GM18907 (cell line): ENCODE results near the gene RER1.
"Not testable (repeated sequence)": the region's sequence is repeated elsewhere in the genome, so short reads cannot be mapped to it uniquely, and the experiment has no call there.

Source experiments
- ATAC-seq: cut with Tn5 transposase; IDR thresholded peaks from one replicate; pipeline ENCODE4 v1.9.1; 2021; ENCODE audit warnings: mild to moderate bottlenecking, moderate library complexity; ENCODE audit not compliant: unreplicated experiment

The RER1 gene

DNA sequence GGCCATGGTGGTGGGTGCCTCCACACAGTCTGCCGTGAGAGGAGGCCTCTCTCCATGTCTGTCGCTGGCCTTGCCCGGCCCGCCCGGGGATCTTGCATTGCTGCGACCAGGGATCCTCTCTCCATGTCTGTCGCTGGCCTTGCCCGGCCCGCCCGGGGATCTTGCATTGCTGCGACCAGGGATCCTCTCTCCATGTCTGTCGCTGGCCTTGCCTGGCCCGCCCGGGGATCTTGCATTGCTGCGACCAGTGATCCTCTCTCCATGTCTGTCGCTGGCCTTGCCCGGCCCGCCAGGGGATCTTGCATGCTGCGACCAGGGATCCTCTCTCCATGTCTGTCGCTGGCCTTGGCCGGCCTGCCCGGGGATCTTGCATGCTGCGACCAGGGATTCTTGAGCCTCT is 48.7 kb downstream of the RER1 start:
- not testable (repeated sequence) for ATAC-seq

DNA sequence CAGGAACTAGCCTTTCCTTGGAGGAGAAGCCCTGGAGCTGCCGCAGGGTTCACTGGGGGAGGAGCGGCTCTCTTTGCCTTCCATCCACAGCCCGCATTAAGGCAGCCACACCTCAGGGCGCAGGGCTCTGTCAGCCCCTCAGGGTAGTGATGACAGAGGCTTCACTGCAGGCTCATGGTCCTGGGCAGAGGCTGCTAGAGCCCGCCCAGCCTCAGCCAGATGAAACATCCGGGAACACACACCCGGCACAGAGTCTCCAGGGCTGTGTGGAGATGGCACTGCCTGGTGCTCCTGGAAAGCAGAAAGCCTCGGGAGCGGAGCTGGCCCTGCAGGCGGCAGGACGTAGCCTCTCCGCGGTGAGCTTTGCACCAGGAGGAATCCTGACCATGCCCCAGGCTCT is 50.1 kb downstream of the RER1 start:
- ATAC-seq, result no peak

DNA sequence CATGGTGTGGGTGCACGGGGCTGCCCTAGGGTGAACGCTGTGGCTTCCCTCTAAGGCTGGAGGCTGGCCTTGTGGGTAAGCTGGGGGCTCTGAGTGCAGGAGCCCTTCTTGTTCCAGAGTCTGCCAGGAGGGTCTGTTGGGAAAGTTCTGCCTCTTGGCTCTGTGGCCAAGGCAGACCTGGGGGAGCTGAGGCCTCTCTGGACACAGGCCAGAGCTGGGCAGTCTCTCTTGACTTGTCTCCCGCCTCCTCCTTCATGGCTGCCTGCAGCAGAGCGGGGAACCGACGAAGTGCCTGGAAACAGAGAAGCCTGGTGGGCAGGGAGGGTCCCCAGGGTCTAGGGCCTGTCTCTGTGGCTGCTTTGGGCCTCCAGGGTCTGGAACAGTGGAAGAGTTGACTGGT is 51.0 kb downstream of the RER1 start:
- ATAC-seq, result no peak

DNA sequence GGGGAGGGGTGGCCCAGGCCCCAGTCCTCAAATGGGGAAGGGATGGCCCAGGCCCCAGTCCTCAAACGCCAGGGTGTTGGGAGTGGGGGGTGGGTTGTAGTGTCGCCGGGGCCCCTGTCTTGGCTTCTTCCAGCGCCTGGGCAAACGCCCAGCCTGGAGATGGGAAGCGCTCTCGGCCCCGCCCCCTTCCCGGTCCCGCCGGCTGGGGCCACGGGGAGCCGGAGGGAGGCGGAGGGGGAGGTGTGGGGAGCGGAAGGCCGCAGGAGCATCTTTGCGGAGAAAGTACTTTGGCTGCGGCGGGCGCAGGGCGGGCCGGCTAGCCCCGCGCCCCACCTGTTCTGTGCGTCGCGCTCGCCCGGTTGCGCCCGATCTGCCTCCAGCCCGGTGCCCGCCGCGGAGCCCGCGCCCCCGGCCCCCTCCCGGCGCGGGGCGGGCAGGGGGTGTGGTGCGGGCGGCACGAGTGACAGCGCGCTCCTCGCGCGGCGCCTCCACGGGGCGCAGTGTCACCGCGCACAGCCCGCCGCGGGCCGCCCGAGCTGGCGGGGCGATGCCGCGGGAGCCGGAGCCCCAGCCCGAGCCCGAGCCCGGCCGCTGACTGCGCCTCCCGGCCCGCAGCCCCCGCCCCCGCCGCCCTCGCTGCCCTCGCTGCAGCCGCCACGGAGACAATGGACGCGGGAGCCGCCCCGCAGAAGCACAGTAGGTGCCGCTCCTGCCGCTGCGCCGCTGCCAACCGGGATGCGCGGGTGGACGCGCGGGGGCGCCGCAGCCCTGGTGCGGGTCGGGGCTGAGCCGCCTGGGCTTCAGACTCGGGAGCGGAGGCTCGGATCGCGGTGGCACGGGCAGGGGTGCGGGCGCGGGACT is 51.9 kb downstream of the RER1 start:
- ATAC-seq, result no peak

DNA sequence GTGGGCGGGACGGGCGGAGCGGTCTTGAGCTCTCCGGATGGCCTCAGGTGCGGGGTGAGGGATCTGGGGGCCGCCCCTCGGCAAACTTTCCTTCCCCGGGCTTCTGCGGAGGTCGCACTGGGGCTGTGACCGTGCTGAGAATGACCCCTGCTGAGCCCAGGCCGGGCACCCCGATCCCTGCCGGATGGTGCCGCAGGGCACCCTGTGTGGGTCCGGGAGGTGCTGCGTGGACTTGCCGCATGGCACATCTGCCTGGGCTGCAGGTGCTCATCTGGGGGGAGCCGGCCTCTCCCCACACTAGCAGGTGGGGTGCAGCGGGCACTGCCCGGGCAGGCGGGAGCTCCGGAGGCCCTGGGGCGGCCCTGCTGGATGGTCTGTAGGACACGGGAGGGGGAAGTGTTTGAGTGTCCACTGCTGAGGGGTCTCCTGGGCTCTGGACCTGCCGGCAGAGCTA is 52.5 kb downstream of the RER1 start:
- no peak for ATAC-seq

DNA sequence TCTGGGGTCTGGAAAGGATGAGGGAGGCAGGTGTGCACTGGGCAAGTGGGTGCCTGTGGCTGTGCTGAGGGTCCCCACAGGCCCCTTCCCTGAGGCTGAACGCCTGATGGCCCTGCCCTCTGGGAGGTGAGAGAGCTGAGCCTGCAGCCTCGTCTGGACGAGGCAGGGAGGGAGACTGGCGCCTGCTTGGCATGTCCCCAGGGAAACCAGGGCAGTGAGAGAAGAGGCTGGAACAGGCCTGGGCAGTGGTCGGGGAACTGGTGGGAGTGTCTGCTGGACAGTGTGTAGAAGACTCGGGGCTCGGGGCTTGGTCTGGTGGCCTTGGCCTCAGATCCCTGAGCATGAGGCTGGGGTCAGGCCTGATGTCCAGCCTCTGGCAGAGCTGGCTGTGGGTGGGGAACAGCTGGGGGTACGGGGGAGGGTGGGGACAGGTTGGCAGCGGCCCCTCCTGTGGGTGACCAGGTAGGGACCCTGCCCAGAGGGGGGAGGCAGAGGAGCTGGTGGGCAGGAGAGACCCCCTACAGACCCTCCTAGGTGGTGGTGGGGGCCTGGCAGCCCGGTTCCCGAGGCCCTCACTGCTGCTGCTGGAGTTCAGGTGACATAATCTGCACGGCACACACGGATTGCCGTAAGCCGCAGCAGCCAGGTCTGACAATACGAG is 53.7 kb downstream of the RER1 start:
- no peak for ATAC-seq

DNA sequence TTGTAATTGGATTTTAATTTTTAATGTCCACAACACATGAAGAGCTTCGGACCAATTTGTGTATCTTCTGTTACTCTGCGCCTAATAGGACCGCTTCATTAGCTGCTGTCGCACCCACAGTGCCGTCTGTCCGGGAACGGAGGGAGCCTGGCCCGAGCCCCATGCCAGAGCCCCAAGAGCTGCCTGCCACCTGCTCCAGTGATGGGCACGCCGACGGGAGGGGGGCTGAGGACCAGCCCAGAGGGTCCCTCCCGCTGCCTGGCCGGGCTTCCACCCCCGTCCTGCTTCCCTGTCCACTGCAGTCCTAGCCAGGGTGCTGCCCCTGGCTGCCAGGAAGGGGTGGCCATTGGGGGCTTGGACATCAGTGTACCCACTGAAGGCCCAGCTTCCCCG is 54.2 kb downstream of the RER1 start:
- ATAC-seq, result no peak

DNA sequence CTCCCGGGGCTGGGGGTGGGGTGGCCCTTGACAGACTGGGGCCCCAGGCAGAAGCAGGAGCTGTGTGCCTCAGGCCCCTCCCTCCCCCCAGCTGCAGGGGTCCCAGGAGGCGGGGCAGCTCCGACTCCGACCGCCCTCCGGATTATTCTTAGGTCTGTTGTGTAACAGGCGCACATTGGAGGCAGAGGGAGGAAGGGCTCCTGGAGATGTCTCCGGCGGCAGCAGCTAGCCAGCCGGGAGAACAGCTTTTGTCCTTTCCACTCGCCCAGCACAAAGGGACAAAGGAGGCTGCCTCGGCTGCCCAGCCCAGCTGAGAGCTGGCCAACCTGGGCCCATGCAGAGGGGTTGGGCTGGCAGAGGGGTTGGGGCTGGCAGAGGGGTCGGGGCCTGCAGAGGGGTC is 54.8 kb downstream of the RER1 start:
- ATAC-seq, result no peak

DNA sequence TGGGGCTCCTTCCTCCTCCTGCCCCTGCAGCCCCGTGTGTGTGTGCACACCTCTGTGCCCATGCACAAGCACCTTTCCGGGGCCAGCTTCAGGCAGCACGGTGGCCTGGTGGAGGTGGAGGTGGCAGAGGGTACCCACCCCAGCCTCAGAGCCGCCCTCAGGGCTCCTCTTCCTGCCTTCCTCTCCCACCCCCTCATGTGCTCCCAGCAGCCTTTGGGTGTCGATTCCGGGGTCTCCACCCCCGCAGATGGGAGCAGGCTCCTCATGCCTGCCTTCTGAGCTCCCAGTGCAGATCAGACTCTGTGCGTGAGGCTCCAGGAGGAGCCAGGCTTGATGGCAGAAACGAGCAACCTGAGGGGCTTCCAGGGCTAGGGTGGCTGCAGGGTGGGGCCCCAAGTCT is 55.2 kb downstream of the RER1 start:
- no peak for ATAC-seq

DNA sequence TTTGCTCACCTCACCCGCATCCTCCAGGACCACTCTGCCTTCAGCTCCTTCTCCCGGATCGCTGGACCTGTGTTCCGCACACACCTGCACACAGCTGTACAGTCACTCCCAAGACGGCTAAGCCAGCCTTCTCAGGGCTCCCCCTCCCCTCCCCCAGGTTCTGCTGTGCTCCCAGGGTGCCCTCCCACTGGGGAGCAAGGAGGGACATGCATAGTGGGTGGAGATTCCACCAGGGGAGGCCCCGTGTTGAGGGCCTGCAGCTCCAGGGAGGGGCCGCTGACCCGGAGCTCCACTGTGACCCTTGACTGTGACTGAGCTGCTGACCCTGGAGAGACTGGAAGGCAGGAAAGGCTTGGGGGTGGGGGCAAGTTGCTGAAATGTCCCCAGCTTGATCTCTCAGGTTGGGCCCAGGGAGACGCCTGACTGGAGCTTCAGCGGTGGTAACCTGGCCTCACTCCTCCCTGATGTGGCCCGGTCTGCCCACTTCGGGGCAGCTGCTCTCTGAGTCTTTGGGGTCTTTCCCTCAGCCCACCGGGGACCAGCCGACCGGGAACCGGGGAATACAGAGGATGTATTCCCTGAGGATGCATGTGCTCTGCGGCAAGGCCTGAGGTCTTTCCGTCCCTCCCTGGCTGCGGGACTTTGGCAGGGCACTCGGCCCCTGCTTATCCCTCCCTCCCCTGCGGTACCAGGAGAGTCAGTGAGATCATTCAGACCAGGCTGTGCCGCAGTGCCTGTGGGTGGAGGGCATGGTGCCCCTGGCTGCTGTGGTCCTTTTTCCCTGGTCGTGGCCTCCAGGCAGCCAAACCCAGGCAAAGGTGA is 55.8 kb downstream of the RER1 start:
- ATAC-seq, result no peak

DNA sequence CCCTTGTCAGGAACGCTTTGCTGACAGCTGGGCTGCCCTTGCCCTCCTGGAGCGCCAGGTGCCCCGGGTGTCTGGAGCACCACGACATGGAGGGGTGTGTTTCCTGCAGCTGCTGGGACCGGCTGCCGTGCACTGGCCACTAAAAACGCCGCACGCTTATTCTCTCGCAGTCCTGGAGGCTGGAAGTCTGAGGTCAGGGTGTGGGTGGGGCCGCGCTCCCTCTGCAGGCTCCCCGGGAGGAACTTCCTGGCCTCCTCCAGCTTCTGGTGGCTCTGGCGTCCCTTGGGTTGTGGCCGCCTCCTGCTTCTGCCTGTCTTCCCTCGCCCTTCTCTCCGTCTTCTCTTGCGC is 56.4 kb downstream of the RER1 start:
- no peak for ATAC-seq

DNA sequence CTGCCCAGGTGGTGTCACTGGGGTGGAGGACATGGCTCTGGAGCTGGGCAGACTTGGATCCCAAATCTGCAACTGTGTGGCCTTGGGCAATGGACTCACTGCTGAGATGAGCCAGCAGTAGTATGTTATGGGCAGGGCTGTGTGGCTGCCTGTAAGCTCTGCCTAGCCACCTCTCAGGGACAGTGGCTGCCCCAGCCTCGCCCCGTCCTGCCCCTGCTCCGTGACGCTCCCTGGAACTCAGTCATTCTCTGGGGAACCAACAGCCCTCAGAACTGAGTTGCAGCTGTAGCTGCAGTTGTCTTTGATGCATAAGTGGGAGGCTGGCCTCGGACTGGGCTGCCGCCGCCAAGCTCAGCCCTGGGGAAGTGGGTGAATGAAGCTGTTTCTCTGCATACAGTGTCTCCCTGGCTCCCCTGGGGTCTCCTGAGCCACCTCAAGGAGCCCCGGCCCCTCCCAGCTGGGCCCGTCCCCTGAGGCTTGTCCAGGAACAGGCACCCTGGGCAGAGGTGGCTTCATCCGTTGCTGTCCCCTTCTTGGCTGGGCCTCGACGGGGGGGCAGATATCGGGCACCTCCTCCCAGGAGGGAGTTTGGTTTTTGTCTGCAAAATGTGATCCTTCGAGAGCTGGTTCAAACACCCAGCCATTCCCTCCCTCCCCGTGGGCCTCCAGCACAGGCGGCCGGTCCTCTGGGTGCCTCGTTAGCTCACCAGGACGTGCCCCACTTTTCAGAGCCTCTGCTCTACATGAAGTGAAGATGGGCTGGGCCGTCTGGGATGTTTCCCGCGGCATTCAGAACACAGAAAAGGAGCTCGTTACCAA is 58.2 kb downstream of the RER1 start:
- no peak for ATAC-seq

DNA sequence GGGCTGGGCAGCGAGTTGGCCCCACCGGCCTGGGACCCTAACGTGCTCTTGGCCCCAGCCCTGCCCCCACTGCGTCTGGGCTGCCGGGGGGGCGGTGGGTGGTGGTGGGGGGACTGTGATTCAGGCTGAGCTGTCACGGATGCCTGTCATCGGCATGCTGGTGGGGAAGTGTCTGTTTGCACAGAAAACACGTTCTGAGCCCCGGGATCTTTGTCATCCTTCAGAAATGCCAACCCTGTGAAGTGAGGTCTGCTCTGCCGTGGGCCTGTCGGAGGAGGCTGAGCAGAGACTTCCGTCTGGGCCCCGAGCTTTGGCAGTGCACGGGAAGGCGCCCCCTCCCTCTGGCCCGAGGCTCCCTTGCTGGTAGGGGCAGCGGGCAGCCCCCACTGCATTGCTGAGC is 60.1 kb downstream of the RER1 start:
- ATAC-seq, result no peak

DNA sequence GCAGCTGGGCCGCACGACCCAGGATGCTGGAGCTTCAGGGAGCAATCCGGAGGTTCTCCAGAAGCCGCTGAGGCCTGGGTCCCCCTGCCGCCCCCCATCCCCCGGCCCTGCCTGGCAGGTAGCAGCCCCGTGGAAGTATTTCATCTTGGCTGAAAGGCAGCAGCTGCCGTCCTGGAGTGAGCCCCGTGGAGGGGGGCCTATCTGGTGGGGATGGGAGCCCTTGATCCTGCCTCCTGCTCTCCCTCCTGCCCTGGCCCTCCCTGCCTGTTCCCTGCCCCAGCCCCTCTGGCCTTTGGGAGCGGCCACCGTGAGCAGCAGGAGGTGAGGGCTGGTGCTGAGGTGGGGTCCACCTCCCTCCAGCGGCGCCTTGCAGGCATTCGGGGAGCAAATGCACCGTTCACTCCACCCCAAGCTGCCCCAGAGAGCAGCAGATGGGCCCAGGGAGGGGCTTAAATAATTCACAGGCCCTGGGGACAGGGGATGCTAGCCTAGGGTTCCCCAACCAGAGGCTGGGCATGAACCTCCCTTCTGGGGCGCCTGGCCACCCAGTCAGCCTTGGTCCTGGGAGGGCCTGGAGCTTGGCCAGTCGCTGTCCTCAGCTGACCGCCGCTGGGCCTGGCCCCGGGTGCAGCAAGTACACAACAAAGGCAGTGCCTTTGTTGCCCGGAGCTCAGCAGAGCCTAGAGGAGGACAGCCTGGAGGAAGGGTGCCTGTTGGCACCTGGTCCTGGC is 60.7 kb downstream of the RER1 start:
- ATAC-seq, result no peak

DNA sequence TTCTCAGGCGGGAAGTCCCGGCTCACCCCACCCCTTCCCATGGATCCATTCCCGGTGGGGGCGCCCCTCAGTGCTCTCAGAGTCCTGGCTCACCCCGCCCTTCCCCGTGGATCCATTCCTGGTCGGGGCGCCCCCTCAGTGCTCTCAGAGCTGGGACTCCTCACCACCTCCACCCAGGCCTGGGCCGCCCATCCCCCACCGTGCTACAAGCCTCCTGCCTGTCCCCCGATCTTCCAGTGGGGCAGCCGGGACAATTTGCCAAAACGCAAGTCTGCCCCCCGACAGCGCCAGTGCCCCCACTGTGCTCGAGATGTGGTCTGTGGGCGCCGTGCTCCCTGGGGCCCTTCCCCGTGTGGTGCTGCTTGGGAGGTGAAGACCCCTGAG is 61.3 kb downstream of the RER1 start:
- ATAC-seq, result no peak

DNA sequence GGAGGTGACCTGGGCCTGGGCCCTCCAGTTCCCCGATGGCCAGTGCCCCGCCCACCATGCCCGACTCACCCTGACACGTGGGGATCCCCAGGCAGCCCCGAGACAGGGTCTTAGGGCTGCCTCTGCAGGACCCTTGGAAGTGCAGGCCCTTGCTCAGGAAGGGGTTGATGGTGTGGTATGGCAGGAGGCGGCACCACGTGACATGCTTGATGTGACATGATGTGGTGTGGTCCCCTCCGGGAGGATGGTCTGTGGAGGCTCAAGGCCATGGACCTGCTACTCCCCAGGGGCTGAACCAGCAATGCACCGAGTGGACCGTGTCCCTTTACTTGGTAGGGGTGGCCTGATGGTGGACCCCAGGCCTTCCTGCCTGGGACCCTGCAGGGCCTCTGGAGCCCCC is 62.6 kb downstream of the RER1 start:
- ATAC-seq, result no peak
